SKM-1 (cell line): ENCODE measurements around the gene CCDC148.

Experiments used
- DNase-seq: peaks from one replicate; lab custom pipeline; 2025; ENCODE audit not compliant: unreplicated experiment; lab: John Stamatoyannopoulos, UW

CCDC148 gene

DNA sequence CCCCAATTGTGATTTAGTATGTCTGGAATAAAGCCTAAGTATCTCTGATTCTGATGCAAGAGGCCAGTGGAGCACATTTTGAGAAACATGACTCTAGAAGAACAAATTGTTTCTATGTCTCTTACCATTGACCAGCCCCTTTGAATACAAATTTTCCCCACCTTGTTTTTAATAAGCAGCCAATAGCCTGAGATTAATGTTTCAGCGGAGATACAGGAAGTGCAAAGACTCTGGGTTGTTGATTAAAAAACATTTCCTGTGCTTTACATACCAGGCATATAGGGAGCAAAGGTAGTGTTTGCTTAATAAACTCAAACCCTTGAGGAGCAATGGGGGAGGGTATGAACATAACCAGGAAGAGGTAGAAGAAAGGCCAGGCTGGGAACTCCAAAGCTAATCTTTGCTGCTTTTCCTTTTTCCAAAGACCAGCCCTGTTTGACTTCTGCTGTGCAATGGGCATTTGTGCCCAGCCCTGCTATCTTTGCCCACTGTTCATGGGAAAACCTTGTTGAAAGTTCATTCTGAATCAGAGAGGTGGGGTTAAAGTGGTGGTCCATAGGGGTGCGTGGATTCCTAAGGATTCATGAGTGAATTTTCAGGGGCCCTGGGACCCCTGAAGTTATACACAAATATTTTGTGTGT, 325.6 kb downstream of the CCDC148 start:
- DNase-seq: no peak

GRCh38 chr2:158129037-158129436, 327.5 kb downstream of the CCDC148 start:
- DNase-seq: no peak

GRCh38 chr2:158128168-158128973, 328.2 kb downstream of the CCDC148 start:
- no peak for DNase-seq

GRCh38 chr2:158127380-158127804, 329.2 kb downstream of the CCDC148 start:
- DNase-seq: no peak

GRCh38 chr2:158125756-158126498, 330.6 kb downstream of the CCDC148 start:
- no peak for DNase-seq

DNA sequence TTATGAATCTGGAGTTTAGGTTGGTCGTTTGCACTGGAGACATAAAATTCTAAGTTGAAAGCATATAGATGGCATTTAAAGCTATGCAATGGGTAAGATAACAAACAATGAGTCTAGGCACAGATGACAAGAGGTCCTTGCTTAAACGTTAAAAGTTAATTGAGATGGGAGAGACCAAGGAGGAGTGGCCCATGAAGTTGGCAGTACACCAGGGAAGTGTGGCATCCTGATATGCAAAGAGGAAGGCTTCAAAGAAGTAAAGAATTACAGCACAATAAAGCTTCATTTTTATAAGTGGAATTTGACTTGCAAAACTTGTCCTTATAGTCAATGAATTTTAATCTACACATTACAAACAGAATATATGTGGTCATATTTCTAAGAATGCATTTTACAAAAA, 331.7 kb downstream of the CCDC148 start:
- DNase-seq: no peak
